ENCODE results near the gene PRAF2. TPM values are rescaled to one million over a fixed set of nuclear protein-coding genes. Genes with fewer than 3 reads are reported as not detected.

Gene PRAF2
- total and polyA plus RNA-seq, 7 donors, result 4.3 to 12.5 (median 9.1) TPM

- Histone ChIP-seq H3K27ac (no peak overlapping the region), H3K36me3 (ENCODE audit: insufficient read depth in 1 of 2, low read depth in 1 of 2) (no peaks in the 10 kb centered on the region), H3K4me3 (no peak overlapping the region), H3K9me3 (no peaks in the 10 kb centered on the region), H3K27me3 (ENCODE audit: insufficient read depth in 3 of 3, low read length in 2 of 3) (no peaks in the 10 kb centered on the region), H3K4me1 (no peaks in the 10 kb centered on the region)
- no peak for ATAC-seq
- TF ChIP-seq CTCF (IDR thresholded peaks at IDR 0.05), result no peak
- intact Hi-C loops (cut with DNase I), result no loop called here
- no peak for DNase-seq
- 84 to 88% (median 87%) methylated on average over 7 to 10 of the region's 10 CpGs for WGBS, 3 donors
Observed at GRCh38 chrX:49061916-49062315, 11.9 kb downstream of the PRAF2 start.

- no peak overlapping the region for H3K4me3 ChIP-seq
- intact Hi-C loops (cut with DNase I), result no loop called here
- H3K27ac ChIP-seq, result no peak overlapping the region
- no peaks in the 10 kb centered on the region for H3K27me3 ChIP-seq (ENCODE audit: insufficient read depth in 3 of 3, low read length in 2 of 3)
- WGBS, 3 donors, result 82 to 87% (median 83%) methylated on average over 7 of the region's 7 CpGs
- H3K9me3 ChIP-seq, result no peaks in the 10 kb centered on the region
- no peaks in the 10 kb centered on the region for H3K36me3 ChIP-seq (ENCODE audit: insufficient read depth in 1 of 2, low read depth in 1 of 2)
- DNase-seq (no peak), ATAC-seq (no peak)
- no peaks in the 10 kb centered on the region for H3K4me1 ChIP-seq
- no peak for TF ChIP-seq CTCF (IDR thresholded peaks at IDR 0.05)
Observed at GRCh38 chrX:49061490-49061889, 12.3 kb downstream of the PRAF2 start.

- DNase-seq (no peak), ATAC-seq (no peak)
- no peak for TF ChIP-seq CTCF (IDR thresholded peaks at IDR 0.05)
- Histone ChIP-seq H3K9me3 (no peaks in the 10 kb centered on the region), H3K27me3 (ENCODE audit: insufficient read depth in 3 of 3, low read length in 2 of 3) (no peaks in the 10 kb centered on the region), H3K4me1 (no peaks in the 10 kb centered on the region), H3K27ac (no peak overlapping the region), H3K4me3 (no peak overlapping the region), H3K36me3 (ENCODE audit: insufficient read depth in 1 of 2, low read depth in 1 of 2) (no peaks in the 10 kb centered on the region)
- intact Hi-C loops (cut with DNase I), result no loop called here
- WGBS, 3 donors, result 63 to 89% (median 69%) methylated on average over 3 of the region's 3 CpGs
Observed at GRCh38 chrX:49060914-49061313, 12.9 kb downstream of the PRAF2 start.

- H3K27ac ChIP-seq, result no peak overlapping the region
- H3K9me3 ChIP-seq, result no peaks in the 10 kb centered on the region
- WGBS, 3 donors, result 77 to 79% (median 78%) methylated on average over 8 to 10 of the region's 10 CpGs
- no peaks in the 10 kb centered on the region for H3K4me1 ChIP-seq
- no peak for TF ChIP-seq CTCF (IDR thresholded peaks at IDR 0.05)
- ATAC-seq, result no peak
- H3K27me3 ChIP-seq (ENCODE audit: insufficient read depth in 3 of 3, low read length in 2 of 3), result no peaks in the 10 kb centered on the region
- no peaks in the 10 kb centered on the region for H3K36me3 ChIP-seq (ENCODE audit: insufficient read depth in 1 of 2, low read depth in 1 of 2)
- DNase-seq, result no peak
- H3K4me3 ChIP-seq, result no peak overlapping the region
- intact Hi-C loops (cut with DNase I), result no loop called here
Observed at GRCh38 chrX:49059681-49060085, 14.1 kb downstream of the PRAF2 start.

GRCh38 chrX:49059201-49059600 is 14.6 kb downstream of the PRAF2 start:
- no peak for ATAC-seq
- intact Hi-C loops (cut with DNase I), result no loop called here
- no peak overlapping the region for H3K4me3 ChIP-seq
- no peaks in the 10 kb centered on the region for H3K36me3 ChIP-seq (ENCODE audit: insufficient read depth in 1 of 2, low read depth in 1 of 2)
- no peak overlapping the region for H3K27ac ChIP-seq
- no peaks in the 10 kb centered on the region for H3K9me3 ChIP-seq
- TF ChIP-seq CTCF (IDR thresholded peaks at IDR 0.05), result no peak
- H3K4me1 ChIP-seq, result no peaks in the 10 kb centered on the region
- H3K27me3 ChIP-seq (ENCODE audit: insufficient read depth in 3 of 3, low read length in 2 of 3), result no peaks in the 10 kb centered on the region
- 60 to 66% (median 63%) methylated on average over 1 to 6 of the region's 6 CpGs for WGBS, 3 donors
- no peak for DNase-seq
